Gastrocnemius medialis (tissue), 4 donors: ENCODE results near the gene SMIM38. TPM values are rescaled to one million over a fixed set of nuclear protein-coding genes. Genes with fewer than 3 reads are reported as not detected.

Source experiments
- ATAC-seq, 2 donors: fragments of 150-250 bp; one replicate each; pipeline ENCODE4 v1.9.1; 2016
- DNase-seq, 2 donors: peaks; one replicate each; pipeline ENCODE4 v3.0.0-alpha.2; 2019
- H3K27ac ChIP-seq, 4 donors: fragments of 200-600 bp; sonication (generic); 1 replicate in 1 of 4; 2 replicates in 3 of 4; pipeline ENCODE4 v1.5.1; 2016 to 2018; ENCODE audit warnings: mild to moderate bottlenecking in 2 of 4, moderate library complexity in 1 of 4
- H3K27me3 ChIP-seq, 3 donors: fragments of 200-600 bp; sonication (generic) in 2 of 3; 1 replicate in 1 of 3; 2 replicates in 2 of 3; pipeline versions ENCODE4 v1.5.1 to v1.6.0; 2016 to 2019; ENCODE audit warnings: mild to moderate bottlenecking in 1 of 3, moderate library complexity in 1 of 3
- H3K36me3 ChIP-seq, 2 donors: fragments of 200-600 bp; sonication (generic) in 1 of 2; one replicate each; pipeline ENCODE4 v1.5.1; 2017 to 2018
- H3K4me1 ChIP-seq, 2 donors: fragments of 200-600 bp; sonication (generic) in 1 of 2; one replicate each; pipeline ENCODE4 v1.5.1; 2016 to 2017; ENCODE audit warnings: mild to moderate bottlenecking in 2 of 2
- H3K4me3 ChIP-seq, 4 donors: fragments of 200-600 bp; sonication (generic) in 3 of 4; 1 replicate in 1 of 4; 2 replicates in 3 of 4; pipeline ENCODE4 v1.5.1; 2016 to 2019; ENCODE audit warnings: mild to moderate bottlenecking in 2 of 4
- H3K9me3 ChIP-seq, 3 donors: fragments of 200-600 bp; sonication (generic) in 2 of 3; 1 replicate in 1 of 3; 2 replicates in 2 of 3; pipeline ENCODE4 v1.5.1; 2016 to 2019
- POLR2A ChIP-seq, 2 donors: fragments of 450-650 bp; IDR thresholded peaks; one replicate each; pipeline ENCODE4 v1.6.1; 2017; ENCODE audit warnings: antibody characterized with exemption in 2 of 2, mild to moderate bottlenecking in 2 of 2, moderate library complexity in 2 of 2
- in situ Hi-C, 4 donors: fragments of 200-750 bp; cut with MboI; loops; one replicate each; pipeline versions ENCODE4 v1.15.0 to v1.8.0; 2017; ENCODE audit warnings: low sequenced_read_pairs in 4 of 4
- intact Hi-C: fragments of 100-400 bp; cut with DNase I; formaldehyde crosslinking; loops from one replicate; pipeline ENCODE4 v1.15.1; 2023; ENCODE audit warnings: low total_unique reads
- total RNA-seq, 4 donors: library from RNA; depleted of rRNA; stranded (reverse); fragments of >200 nt; gene quantifications; one replicate each; pipeline versions ENCODE4 v1.1.0 to v1.2.3, GENCODE V29; 2016
- TF ChIP-seq, protein P1 (sequence below), 5 experiments: fragments of 450-650 bp in 3 of 5; fragments of 200-600 bp in 2 of 5; sonication (generic) in 2 of 5; IDR thresholded peaks in 4 of 5; conservative IDR thresholded peaks in 1 of 5; 1 replicate in 4 of 5; 2 replicates in 1 of 5; pipeline ENCODE4 v1.5.1; 2016 to 2019; ENCODE audit warnings: antibody characterized with exemption in 5 of 5, mild to moderate bottlenecking in 3 of 5, moderate library complexity in 3 of 5

SMIM38 gene
- total RNA-seq, 4 donors from 2014 or later, result 0.12 to 0.66 (median 0.40) TPM; not detected in 1

GRCh38 chr11:69140635-69141034 lies 15.1 kb upstream of the SMIM38 start:
- no peaks in the 10 kb centered on the region for H3K9me3 ChIP-seq
- no peak overlapping the region for H3K27ac ChIP-seq
- no peaks in the 10 kb centered on the region for H3K36me3 ChIP-seq
- TF ChIP-seq, protein P1, sequence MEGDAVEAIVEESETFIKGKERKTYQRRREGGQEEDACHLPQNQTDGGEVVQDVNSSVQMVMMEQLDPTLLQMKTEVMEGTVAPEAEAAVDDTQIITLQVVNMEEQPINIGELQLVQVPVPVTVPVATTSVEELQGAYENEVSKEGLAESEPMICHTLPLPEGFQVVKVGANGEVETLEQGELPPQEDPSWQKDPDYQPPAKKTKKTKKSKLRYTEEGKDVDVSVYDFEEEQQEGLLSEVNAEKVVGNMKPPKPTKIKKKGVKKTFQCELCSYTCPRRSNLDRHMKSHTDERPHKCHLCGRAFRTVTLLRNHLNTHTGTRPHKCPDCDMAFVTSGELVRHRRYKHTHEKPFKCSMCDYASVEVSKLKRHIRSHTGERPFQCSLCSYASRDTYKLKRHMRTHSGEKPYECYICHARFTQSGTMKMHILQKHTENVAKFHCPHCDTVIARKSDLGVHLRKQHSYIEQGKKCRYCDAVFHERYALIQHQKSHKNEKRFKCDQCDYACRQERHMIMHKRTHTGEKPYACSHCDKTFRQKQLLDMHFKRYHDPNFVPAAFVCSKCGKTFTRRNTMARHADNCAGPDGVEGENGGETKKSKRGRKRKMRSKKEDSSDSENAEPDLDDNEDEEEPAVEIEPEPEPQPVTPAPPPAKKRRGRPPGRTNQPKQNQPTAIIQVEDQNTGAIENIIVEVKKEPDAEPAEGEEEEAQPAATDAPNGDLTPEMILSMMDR (IDR thresholded peaks at IDR 0.05 in 4 of 5, conservative IDR thresholded peaks at IDR 0.05 in 1 of 5), result no peak
- no peak for TF ChIP-seq POLR2A (IDR thresholded peaks at IDR 0.05)
- in situ Hi-C loops (no loop called here), intact Hi-C loops (no loop called here)
- H3K27me3 ChIP-seq, result no peaks in the 10 kb centered on the region
- no peak overlapping the region for H3K4me3 ChIP-seq
- ATAC-seq (no peak), DNase-seq (no peak)
- H3K4me1 ChIP-seq, result no peaks in the 10 kb centered on the region

DNA sequence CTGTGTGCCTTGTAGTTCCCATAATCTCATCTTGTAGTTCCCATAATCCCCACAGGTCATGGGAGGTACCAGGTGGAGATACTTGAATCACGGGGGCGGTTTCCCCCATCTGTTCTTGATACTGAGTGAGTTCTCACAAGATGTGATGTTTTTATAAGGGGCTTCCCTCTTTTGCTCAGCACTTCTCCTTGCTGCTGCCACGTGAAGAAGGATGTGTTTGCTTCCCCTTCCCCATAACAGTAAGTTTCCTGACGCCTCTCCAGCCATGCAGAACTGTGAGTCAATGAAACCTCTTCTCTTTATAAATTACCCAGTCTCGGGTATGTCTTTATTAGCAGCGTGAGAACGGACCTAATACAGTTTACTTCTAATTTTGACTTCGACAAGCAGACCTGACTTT lies 14.0 kb upstream of the SMIM38 start:
- no peak for DNase-seq
- intact Hi-C loops (no loop called here), in situ Hi-C loops (no loop called here)
- Histone ChIP-seq H3K27ac (no peak overlapping the region), H3K4me1 (no peaks in the 10 kb centered on the region), H3K27me3 (no peaks in the 10 kb centered on the region), H3K9me3 (no peaks in the 10 kb centered on the region), H3K36me3 (no peaks in the 10 kb centered on the region), H3K4me3 (no peak overlapping the region)
- TF ChIP-seq, protein P1 (IDR thresholded peaks at IDR 0.05 in 4 of 5, conservative IDR thresholded peaks at IDR 0.05 in 1 of 5), result no peak
- TF ChIP-seq POLR2A (IDR thresholded peaks at IDR 0.05), result no peak
- ATAC-seq, result no peak

- no peak for DNase-seq
- Histone ChIP-seq H3K4me3 (no peak overlapping the region), H3K27ac (no peak overlapping the region), H3K4me1 (no peaks in the 10 kb centered on the region), H3K9me3 (no peaks in the 10 kb centered on the region), H3K27me3 (no peaks in the 10 kb centered on the region), H3K36me3 (no peaks in the 10 kb centered on the region)
- intact Hi-C loops, result no loop called here
- in situ Hi-C loops, result no loop called here
- TF ChIP-seq, protein P1 (IDR thresholded peaks at IDR 0.05 in 4 of 5, conservative IDR thresholded peaks at IDR 0.05 in 1 of 5), result no peak
- no peak for TF ChIP-seq POLR2A (IDR thresholded peaks at IDR 0.05)
- ATAC-seq, result no peak
Observed at GRCh38 chr11:69142895-69143294, 12.8 kb upstream of the SMIM38 start.

DNA sequence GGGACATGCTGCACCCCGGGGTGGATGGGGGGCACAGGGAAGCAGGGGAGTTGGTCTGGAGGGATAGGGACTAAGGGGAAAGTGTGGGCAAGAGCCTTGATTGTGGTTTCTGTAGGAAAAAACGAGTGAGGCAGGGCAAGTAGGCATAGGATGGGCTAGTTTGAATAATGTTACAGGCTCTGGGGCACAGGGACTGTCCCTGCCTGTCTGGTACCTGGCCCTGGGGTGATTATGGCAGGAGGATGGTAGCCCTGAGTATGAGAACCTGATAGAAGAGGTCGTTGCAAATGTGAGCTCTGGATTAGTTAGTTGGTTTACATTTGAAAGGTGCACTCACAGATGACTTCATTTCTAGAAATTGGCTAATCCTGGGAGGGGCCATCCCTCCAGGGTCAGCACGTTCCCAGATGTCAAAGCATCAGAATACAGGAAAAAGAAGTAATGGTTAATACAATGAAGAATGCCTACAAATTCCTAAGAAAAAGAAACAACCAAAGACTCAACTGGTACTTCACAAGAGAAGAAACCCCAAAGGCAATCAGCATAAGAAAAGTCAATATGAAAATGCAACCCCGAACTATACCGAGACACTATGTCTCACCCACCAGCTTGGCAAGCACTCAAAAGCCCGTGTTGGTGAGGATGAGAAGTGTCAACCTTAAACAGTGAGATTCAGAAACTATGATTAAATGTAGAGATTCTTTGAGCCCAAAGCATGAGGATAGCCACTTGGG lies 11.3 kb upstream of the SMIM38 start:
- intact Hi-C loops (no loop called here), in situ Hi-C loops (no loop called here)
- H3K36me3 ChIP-seq, result no peaks in the 10 kb centered on the region
- H3K9me3 ChIP-seq, result no peaks in the 10 kb centered on the region
- H3K4me3 ChIP-seq, result no peak overlapping the region
- DNase-seq (no peak), ATAC-seq (no peak)
- H3K4me1 ChIP-seq, result no peaks in the 10 kb centered on the region
- H3K27ac ChIP-seq, result no peak overlapping the region
- no peaks in the 10 kb centered on the region for H3K27me3 ChIP-seq
- no peak for TF ChIP-seq POLR2A (IDR thresholded peaks at IDR 0.05)
- TF ChIP-seq, protein P1 (IDR thresholded peaks at IDR 0.05 in 4 of 5, conservative IDR thresholded peaks at IDR 0.05 in 1 of 5), result no peak

DNA sequence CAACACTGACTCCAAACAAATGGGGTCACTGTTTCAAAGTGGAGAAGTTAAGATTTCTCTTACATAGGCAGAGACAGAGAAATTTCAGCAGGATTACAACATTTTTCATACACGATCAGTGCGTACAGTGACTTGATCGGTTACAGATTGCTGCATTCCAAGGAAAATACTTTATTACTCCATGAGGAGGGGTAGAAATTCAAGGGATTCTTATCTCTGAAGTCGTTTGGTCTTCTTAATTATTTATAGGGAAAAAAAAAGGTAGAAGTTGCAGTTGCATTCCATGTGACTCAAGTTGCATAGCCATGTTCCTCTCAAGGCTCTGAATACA lies 10.7 kb upstream of the SMIM38 start:
- Histone ChIP-seq H3K36me3 (no peaks in the 10 kb centered on the region), H3K27ac (no peak overlapping the region), H3K27me3 (no peaks in the 10 kb centered on the region), H3K9me3 (no peaks in the 10 kb centered on the region), H3K4me1 (no peaks in the 10 kb centered on the region), H3K4me3 (no peak overlapping the region)
- intact Hi-C loops (no loop called here), in situ Hi-C loops (no loop called here)
- ATAC-seq (no peak), DNase-seq (no peak)
- TF ChIP-seq, protein P1 (IDR thresholded peaks at IDR 0.05 in 4 of 5, conservative IDR thresholded peaks at IDR 0.05 in 1 of 5), result no peak
- TF ChIP-seq POLR2A (IDR thresholded peaks at IDR 0.05), result no peak
